DND-41 (cell line): ENCODE measurements around the gene PHKA1.
"Not testable (repeated sequence)": the region's sequence is repeated elsewhere in the genome, so short reads cannot be mapped to it uniquely, and the experiment has no call there.

Experiments
- EZH2 ChIP-seq: IDR thresholded peaks from 3 replicates; pipeline ENCODE4 v1.6.1; 2012; ENCODE audit warnings: borderline replicate concordance, low read depth, mild to moderate bottlenecking, moderate library complexity, low read length, inconsistent platforms; ENCODE audit not compliant: severe bottlenecking
- TF ChIP-seq, protein P1 (sequence below): IDR thresholded peaks from 2 replicates; pipeline ENCODE4 v1.5.1; 2012; ENCODE audit warnings: borderline replicate concordance, low read length, moderate library complexity, mild to moderate bottlenecking; ENCODE audit not compliant: poor library complexity, severe bottlenecking; ENCODE audit errors: extremely low read depth

DNA sequence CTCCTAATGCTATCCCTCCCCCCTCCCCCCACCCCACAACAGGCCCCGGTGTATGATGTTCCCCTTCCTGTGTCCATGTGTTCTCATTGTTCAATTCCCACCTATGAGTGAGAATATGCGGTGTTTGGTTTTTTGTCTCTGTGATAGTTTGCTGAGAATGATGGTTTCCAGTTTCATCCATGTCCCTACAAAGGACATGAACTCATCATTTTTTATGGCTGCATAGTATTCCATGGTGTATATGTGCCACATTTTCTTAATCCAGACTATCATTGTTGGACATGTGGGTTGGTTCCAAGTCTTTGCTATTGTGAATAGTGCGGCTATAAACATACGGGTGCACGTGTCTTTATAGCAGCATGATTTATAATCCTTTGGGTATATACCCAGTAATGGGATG is 44.6 kb downstream of the PHKA1 start:
- TF ChIP-seq, protein P1, sequence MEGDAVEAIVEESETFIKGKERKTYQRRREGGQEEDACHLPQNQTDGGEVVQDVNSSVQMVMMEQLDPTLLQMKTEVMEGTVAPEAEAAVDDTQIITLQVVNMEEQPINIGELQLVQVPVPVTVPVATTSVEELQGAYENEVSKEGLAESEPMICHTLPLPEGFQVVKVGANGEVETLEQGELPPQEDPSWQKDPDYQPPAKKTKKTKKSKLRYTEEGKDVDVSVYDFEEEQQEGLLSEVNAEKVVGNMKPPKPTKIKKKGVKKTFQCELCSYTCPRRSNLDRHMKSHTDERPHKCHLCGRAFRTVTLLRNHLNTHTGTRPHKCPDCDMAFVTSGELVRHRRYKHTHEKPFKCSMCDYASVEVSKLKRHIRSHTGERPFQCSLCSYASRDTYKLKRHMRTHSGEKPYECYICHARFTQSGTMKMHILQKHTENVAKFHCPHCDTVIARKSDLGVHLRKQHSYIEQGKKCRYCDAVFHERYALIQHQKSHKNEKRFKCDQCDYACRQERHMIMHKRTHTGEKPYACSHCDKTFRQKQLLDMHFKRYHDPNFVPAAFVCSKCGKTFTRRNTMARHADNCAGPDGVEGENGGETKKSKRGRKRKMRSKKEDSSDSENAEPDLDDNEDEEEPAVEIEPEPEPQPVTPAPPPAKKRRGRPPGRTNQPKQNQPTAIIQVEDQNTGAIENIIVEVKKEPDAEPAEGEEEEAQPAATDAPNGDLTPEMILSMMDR: not testable (repeated sequence)
- not testable (repeated sequence) for TF ChIP-seq EZH2
